ENCODE results near the gene TSPAN6. TPM values are rescaled to one million over a fixed set of nuclear protein-coding genes. Genes with fewer than 3 reads are reported as not detected.

Gene TSPAN6
- total RNA-seq, 1 experiment from 2014 or later, result 7.2 TPM

DNA sequence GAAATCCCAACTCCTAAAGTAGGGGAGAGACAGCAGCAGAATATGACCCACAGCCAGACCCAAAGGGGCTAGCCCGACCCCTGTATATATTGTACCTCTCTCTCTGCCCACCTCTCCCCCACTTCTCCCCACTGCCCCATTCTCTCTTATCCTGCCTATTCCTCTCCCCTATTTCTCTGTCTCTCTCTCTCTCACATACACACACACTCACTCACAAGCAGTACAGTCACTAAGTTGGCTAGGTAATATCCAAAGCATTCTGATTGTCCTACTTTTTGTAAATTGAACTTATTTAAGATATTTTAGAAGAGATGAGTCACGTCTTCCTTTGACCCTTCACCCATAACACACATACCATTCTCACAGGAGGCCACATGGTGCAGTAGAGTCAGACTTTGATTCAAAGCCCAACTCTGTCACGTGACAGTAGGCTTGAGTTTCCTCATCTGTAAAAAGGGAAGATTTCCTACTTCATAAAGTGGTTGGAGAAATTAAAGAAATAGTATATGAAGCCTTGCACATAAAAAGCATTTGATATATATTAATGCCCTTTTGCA lies 36.9 kb upstream of the TSPAN6 start:
- CTCF ChIA-PET, result no interaction called here

DNA sequence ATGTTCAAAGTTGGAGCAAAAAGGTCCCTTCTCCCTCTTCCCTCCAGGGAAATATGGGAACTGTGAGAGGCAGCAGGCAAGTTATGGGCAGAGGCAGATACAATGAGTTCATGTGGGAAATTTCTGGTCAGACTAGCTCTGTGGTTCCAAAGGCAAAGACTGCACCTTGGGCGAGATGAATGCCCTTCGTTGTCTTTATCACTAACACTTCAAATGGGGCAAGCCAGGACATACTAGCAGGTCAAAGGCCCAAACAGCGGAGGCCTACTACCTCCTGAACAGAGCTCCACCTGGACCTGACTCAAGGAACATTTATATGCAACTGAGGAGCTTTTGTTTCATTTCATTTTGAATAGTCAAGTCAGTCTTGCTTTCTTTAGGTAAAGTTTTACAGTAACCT lies 36.4 kb upstream of the TSPAN6 start:
- CTCF ChIA-PET, result interaction anchor here (2.7 kb wide), 1 partner anchor 96 kb away, joined by 43 read pairs; no protein-coding TSS in a partner anchor
- POLR2A ChIA-PET, result no interaction called here
- in situ Hi-C loops (cut with HindIII; ENCODE audit: low pct_unique_long_range_greater_than_20kb, low sequenced_read_pairs) (no loop called here), intact Hi-C loops (cut with micrococcal nuclease; ENCODE audit: unreplicated experiment) (no loop called here)
- BruUV-seq (replicated peaks), result no TSS peak
- Histone ChIP-seq H3K27ac (ENCODE audit: low read length) (no peak overlapping the region), H3K36me3 (ENCODE audit: control insufficient read depth, insufficient read depth, low read length) (no peaks in the 10 kb centered on the region), H3K9me3 (ENCODE audit: control insufficient read depth, insufficient read depth, low read depth, low read length) (no peaks in the 10 kb centered on the region), H3K4me1 (ENCODE audit: control insufficient read depth, insufficient read depth, low read length) (no peaks in the 10 kb centered on the region), H3K4me3 (ENCODE audit: low read depth in 2 of 2, low read length in 2 of 2) (no peak overlapping the region), H3K27me3 (ENCODE audit: control insufficient read depth, insufficient read depth, low read length) (no peaks in the 10 kb centered on the region)
- DNase-seq (ENCODE audit: low read depth, low spot score) (no peak), ATAC-seq (no peak)
- TF ChIP-seq, protein P1, sequence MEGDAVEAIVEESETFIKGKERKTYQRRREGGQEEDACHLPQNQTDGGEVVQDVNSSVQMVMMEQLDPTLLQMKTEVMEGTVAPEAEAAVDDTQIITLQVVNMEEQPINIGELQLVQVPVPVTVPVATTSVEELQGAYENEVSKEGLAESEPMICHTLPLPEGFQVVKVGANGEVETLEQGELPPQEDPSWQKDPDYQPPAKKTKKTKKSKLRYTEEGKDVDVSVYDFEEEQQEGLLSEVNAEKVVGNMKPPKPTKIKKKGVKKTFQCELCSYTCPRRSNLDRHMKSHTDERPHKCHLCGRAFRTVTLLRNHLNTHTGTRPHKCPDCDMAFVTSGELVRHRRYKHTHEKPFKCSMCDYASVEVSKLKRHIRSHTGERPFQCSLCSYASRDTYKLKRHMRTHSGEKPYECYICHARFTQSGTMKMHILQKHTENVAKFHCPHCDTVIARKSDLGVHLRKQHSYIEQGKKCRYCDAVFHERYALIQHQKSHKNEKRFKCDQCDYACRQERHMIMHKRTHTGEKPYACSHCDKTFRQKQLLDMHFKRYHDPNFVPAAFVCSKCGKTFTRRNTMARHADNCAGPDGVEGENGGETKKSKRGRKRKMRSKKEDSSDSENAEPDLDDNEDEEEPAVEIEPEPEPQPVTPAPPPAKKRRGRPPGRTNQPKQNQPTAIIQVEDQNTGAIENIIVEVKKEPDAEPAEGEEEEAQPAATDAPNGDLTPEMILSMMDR (IDR thresholded peaks at IDR 0.05), result no peak
- no peak for TF ChIP-seq POLR2AphosphoS5 (IDR thresholded peaks at IDR 0.05; ENCODE audit: low read depth, low read length)
- TF ChIP-seq TCF7L2 (IDR thresholded peaks at IDR 0.05; ENCODE audit: low read depth, low read length), result no peak
- no peak for TF ChIP-seq SIN3A (IDR thresholded peaks at IDR 0.05; ENCODE audit: borderline replicate concordance, insufficient read depth, low read depth, low read length)
- TF ChIP-seq, protein P2, sequence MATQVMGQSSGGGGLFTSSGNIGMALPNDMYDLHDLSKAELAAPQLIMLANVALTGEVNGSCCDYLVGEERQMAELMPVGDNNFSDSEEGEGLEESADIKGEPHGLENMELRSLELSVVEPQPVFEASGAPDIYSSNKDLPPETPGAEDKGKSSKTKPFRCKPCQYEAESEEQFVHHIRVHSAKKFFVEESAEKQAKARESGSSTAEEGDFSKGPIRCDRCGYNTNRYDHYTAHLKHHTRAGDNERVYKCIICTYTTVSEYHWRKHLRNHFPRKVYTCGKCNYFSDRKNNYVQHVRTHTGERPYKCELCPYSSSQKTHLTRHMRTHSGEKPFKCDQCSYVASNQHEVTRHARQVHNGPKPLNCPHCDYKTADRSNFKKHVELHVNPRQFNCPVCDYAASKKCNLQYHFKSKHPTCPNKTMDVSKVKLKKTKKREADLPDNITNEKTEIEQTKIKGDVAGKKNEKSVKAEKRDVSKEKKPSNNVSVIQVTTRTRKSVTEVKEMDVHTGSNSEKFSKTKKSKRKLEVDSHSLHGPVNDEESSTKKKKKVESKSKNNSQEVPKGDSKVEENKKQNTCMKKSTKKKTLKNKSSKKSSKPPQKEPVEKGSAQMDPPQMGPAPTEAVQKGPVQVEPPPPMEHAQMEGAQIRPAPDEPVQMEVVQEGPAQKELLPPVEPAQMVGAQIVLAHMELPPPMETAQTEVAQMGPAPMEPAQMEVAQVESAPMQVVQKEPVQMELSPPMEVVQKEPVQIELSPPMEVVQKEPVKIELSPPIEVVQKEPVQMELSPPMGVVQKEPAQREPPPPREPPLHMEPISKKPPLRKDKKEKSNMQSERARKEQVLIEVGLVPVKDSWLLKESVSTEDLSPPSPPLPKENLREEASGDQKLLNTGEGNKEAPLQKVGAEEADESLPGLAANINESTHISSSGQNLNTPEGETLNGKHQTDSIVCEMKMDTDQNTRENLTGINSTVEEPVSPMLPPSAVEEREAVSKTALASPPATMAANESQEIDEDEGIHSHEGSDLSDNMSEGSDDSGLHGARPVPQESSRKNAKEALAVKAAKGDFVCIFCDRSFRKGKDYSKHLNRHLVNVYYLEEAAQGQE (IDR thresholded peaks at IDR 0.05; ENCODE audit: insufficient read depth in 1 of 2, low read depth in 2 of 2, low read length in 1 of 2), result no peak

More for the DNA sequence above, 36.9 kb upstream of the TSPAN6 start:
- TF ChIP-seq, protein P2 (IDR thresholded peaks at IDR 0.05; ENCODE audit: insufficient read depth in 1 of 2, low read depth in 2 of 2, low read length in 1 of 2), result no peak
- no peak for TF ChIP-seq SIN3A (IDR thresholded peaks at IDR 0.05; ENCODE audit: borderline replicate concordance, insufficient read depth, low read depth, low read length)
- no peak for TF ChIP-seq POLR2AphosphoS5 (IDR thresholded peaks at IDR 0.05; ENCODE audit: low read depth, low read length)
- no peak for TF ChIP-seq TCF7L2 (IDR thresholded peaks at IDR 0.05; ENCODE audit: low read depth, low read length)
- H3K27me3 ChIP-seq (ENCODE audit: control insufficient read depth, insufficient read depth, low read length), result no peaks in the 10 kb centered on the region
- H3K4me1 ChIP-seq (ENCODE audit: control insufficient read depth, insufficient read depth, low read length), result no peaks in the 10 kb centered on the region
- BruUV-seq (replicated peaks), result no TSS peak
- ATAC-seq, result no peak
- in situ Hi-C loops (cut with HindIII; ENCODE audit: low pct_unique_long_range_greater_than_20kb, low sequenced_read_pairs) (no loop called here), intact Hi-C loops (cut with micrococcal nuclease; ENCODE audit: unreplicated experiment) (no loop called here)
- no peaks in the 10 kb centered on the region for H3K36me3 ChIP-seq (ENCODE audit: control insufficient read depth, insufficient read depth, low read length)
- H3K9me3 ChIP-seq (ENCODE audit: control insufficient read depth, insufficient read depth, low read depth, low read length), result no peaks in the 10 kb centered on the region
- no peak overlapping the region for H3K4me3 ChIP-seq (ENCODE audit: low read depth in 2 of 2, low read length in 2 of 2)
- POLR2A ChIA-PET, result no interaction called here
- no peak overlapping the region for H3K27ac ChIP-seq (ENCODE audit: low read length)
- DNase-seq (ENCODE audit: low read depth, low spot score), result no peak
